ENCODE results near the gene PCSK4. TPM values are rescaled to one million over a fixed set of nuclear protein-coding genes. Genes with fewer than 3 reads are reported as not detected.

The PCSK4 gene
- total and polyA plus RNA-seq, 9 of the 15 experiments (the other 6 are each of a cell fraction or from before 2014, with no cell fraction given): 0.01 to 9.1 (median 2.1) TPM; not detected in 1

DNA sequence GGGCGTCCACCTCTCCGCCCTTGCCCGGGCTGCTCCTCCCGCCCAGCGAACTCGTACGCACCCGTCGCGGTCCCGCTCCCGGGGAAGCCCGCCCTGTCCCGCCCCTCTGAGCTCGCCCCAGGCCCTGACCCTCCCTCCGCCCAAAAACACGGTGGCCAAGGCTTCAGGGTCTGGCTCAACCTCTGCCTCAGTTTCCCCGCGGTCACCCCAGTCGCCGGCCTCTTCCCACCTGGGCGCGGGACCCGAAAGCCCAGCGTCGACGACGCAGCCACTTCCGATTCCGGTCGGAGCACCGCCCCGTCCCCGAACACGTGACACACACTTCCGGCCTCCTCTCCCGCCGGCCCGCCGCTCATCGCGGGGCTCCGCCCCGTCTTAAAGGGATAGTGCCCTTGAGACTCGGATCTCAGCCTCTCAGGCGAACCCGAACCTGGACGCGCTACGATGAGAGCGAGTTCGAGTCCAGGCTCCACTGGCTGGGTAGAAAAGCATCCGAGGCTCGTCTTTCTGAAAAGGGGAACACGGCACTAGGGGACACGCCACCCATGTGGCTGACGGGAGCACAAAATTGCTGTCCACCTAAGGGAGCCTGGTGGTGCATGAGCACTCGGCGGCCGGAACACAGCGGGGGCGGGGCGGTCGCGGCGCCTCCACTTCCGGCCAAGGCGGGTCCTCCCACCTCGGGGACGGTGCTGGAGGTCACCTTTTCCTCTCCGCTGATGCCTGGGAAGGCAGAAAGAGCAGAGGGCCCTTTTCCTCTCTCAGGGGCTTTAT, 11.0 kb downstream of the PCSK4 start, which contains the start of gene C19orf25 (continued):
- TF ChIP-seq NR2C1 (IDR thresholded peaks at IDR 0.05) (peak; percentile 59), NR2C1 (tag; IDR thresholded peaks at IDR 0.05) (peak; percentile 60), ESRRA (IDR thresholded peaks at IDR 0.05; ENCODE audit: borderline replicate concordance, low read depth) (peak; percentile 99), CCNT2 (IDR thresholded peaks at IDR 0.05; ENCODE audit: borderline replicate concordance, extremely low read depth, insufficient read length, low read depth, low read length) (peak; percentile 66), ZNF274 (IDR thresholded peaks at IDR 0.05; ENCODE audit: borderline replicate concordance, low read depth, low read length) (no peak), ZNF436 (CRISPR knock-in tag; IDR thresholded peaks at IDR 0.05) (no peak), U2AF1 (optimal IDR thresholded peaks at IDR 0.05; ENCODE audit: low read depth, low read length) (no peak), DMBX1 (CRISPR knock-in tag; IDR thresholded peaks at IDR 0.05; ENCODE audit: borderline replicate concordance) (no peak), KAT7 (CRISPR knock-in tag; IDR thresholded peaks at IDR 0.05; ENCODE audit: borderline replicate concordance) (peak; percentile 50; the same call in 1 of the 2 replicates), POLR2G (IDR thresholded peaks at IDR 0.05; ENCODE audit: low read depth, low read length) (peak; percentile 90), ZNF311 (CRISPR knock-in tag; IDR thresholded peaks at IDR 0.05) (no peak)
- TF ChIP-seq, protein P1, sequence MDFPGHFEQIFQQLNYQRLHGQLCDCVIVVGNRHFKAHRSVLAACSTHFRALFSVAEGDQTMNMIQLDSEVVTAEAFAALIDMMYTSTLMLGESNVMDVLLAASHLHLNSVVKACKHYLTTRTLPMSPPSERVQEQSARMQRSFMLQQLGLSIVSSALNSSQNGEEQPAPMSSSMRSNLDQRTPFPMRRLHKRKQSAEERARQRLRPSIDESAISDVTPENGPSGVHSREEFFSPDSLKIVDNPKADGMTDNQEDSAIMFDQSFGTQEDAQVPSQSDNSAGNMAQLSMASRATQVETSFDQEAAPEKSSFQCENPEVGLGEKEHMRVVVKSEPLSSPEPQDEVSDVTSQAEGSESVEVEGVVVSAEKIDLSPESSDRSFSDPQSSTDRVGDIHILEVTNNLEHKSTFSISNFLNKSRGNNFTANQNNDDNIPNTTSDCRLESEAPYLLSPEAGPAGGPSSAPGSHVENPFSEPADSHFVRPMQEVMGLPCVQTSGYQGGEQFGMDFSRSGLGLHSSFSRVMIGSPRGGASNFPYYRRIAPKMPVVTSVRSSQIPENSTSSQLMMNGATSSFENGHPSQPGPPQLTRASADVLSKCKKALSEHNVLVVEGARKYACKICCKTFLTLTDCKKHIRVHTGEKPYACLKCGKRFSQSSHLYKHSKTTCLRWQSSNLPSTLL (IDR thresholded peaks at IDR 0.05): no peak
- TF ChIP-seq, protein P2, sequence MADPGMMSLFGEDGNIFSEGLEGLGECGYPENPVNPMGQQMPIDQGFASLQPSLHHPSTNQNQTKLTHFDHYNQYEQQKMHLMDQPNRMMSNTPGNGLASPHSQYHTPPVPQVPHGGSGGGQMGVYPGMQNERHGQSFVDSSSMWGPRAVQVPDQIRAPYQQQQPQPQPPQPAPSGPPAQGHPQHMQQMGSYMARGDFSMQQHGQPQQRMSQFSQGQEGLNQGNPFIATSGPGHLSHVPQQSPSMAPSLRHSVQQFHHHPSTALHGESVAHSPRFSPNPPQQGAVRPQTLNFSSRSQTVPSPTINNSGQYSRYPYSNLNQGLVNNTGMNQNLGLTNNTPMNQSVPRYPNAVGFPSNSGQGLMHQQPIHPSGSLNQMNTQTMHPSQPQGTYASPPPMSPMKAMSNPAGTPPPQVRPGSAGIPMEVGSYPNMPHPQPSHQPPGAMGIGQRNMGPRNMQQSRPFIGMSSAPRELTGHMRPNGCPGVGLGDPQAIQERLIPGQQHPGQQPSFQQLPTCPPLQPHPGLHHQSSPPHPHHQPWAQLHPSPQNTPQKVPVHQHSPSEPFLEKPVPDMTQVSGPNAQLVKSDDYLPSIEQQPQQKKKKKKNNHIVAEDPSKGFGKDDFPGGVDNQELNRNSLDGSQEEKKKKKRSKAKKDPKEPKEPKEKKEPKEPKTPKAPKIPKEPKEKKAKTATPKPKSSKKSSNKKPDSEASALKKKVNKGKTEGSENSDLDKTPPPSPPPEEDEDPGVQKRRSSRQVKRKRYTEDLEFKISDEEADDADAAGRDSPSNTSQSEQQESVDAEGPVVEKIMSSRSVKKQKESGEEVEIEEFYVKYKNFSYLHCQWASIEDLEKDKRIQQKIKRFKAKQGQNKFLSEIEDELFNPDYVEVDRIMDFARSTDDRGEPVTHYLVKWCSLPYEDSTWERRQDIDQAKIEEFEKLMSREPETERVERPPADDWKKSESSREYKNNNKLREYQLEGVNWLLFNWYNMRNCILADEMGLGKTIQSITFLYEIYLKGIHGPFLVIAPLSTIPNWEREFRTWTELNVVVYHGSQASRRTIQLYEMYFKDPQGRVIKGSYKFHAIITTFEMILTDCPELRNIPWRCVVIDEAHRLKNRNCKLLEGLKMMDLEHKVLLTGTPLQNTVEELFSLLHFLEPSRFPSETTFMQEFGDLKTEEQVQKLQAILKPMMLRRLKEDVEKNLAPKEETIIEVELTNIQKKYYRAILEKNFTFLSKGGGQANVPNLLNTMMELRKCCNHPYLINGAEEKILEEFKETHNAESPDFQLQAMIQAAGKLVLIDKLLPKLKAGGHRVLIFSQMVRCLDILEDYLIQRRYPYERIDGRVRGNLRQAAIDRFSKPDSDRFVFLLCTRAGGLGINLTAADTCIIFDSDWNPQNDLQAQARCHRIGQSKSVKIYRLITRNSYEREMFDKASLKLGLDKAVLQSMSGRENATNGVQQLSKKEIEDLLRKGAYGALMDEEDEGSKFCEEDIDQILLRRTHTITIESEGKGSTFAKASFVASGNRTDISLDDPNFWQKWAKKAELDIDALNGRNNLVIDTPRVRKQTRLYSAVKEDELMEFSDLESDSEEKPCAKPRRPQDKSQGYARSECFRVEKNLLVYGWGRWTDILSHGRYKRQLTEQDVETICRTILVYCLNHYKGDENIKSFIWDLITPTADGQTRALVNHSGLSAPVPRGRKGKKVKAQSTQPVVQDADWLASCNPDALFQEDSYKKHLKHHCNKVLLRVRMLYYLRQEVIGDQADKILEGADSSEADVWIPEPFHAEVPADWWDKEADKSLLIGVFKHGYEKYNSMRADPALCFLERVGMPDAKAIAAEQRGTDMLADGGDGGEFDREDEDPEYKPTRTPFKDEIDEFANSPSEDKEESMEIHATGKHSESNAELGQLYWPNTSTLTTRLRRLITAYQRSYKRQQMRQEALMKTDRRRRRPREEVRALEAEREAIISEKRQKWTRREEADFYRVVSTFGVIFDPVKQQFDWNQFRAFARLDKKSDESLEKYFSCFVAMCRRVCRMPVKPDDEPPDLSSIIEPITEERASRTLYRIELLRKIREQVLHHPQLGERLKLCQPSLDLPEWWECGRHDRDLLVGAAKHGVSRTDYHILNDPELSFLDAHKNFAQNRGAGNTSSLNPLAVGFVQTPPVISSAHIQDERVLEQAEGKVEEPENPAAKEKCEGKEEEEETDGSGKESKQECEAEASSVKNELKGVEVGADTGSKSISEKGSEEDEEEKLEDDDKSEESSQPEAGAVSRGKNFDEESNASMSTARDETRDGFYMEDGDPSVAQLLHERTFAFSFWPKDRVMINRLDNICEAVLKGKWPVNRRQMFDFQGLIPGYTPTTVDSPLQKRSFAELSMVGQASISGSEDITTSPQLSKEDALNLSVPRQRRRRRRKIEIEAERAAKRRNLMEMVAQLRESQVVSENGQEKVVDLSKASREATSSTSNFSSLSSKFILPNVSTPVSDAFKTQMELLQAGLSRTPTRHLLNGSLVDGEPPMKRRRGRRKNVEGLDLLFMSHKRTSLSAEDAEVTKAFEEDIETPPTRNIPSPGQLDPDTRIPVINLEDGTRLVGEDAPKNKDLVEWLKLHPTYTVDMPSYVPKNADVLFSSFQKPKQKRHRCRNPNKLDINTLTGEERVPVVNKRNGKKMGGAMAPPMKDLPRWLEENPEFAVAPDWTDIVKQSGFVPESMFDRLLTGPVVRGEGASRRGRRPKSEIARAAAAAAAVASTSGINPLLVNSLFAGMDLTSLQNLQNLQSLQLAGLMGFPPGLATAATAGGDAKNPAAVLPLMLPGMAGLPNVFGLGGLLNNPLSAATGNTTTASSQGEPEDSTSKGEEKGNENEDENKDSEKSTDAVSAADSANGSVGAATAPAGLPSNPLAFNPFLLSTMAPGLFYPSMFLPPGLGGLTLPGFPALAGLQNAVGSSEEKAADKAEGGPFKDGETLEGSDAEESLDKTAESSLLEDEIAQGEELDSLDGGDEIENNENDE (IDR thresholded peaks at IDR 0.05; ENCODE audit: low read depth, low read length): no peak
